NCI-H1092 (cell line): Measurements from ENCODE around the gene SHC2.
"Not testable (repeated sequence)": the region's sequence is repeated elsewhere in the genome, so short reads cannot be mapped to it uniquely, and the experiment has no call there.

Experiments
- DNase-seq: peaks from one replicate; lab custom pipeline; 2025; lab: John Stamatoyannopoulos, UW

The SHC2 gene

GRCh38 chr19:389255-389934, 71.4 kb downstream of the SHC2 start:
- no peak for DNase-seq

GRCh38 chr19:388691-389090, 72.1 kb downstream of the SHC2 start:
- DNase-seq: no peak

- DNase-seq: no peak
Measured at GRCh38 chr19:387777-388176, 73.1 kb downstream of the SHC2 start.

- DNase-seq: not testable (repeated sequence)
Measured at GRCh38 chr19:386632-387301, 74.1 kb downstream of the SHC2 start.

GRCh38 chr19:386189-386588, 74.6 kb downstream of the SHC2 start:
- not testable (repeated sequence) for DNase-seq

GRCh38 chr19:384799-385169, 76.0 kb downstream of the SHC2 start:
- DNase-seq: no peak

- no peak for DNase-seq
Measured at GRCh38 chr19:383922-384798, 76.7 kb downstream of the SHC2 start.

GRCh38 chr19:383040-383439, 77.8 kb downstream of the SHC2 start:
- no peak for DNase-seq

GRCh38 chr19:382578-382977, 78.3 kb downstream of the SHC2 start:
- DNase-seq: not testable (repeated sequence)

- DNase-seq: not testable (repeated sequence)
Measured at GRCh38 chr19:381901-382300, 78.9 kb downstream of the SHC2 start.

- DNase-seq: not testable (repeated sequence)
Measured at GRCh38 chr19:380618-381219, 80.1 kb downstream of the SHC2 start.

GRCh38 chr19:379796-380195, 81.0 kb downstream of the SHC2 start:
- no peak for DNase-seq

- DNase-seq: no peak
Measured at GRCh38 chr19:378706-379105, 82.1 kb downstream of the SHC2 start.

- no peak for DNase-seq
Measured at GRCh38 chr19:377801-378581, 82.8 kb downstream of the SHC2 start.

GRCh38 chr19:376111-376470, 84.7 kb downstream of the SHC2 start:
- no peak for DNase-seq

GRCh38 chr19:375395-376110, 85.3 kb downstream of the SHC2 start:
- no peak for DNase-seq

- DNase-seq: no peak
Measured at GRCh38 chr19:374886-375235, 86.0 kb downstream of the SHC2 start.

- no peak for DNase-seq
Measured at GRCh38 chr19:374183-374885, 86.5 kb downstream of the SHC2 start.

- no peak for DNase-seq
Measured at GRCh38 chr19:373391-374182, 87.2 kb downstream of the SHC2 start.
